CD14-positive monocyte (primary cell): ENCODE results near the gene PYGM. TPM values are rescaled to one million over a fixed set of nuclear protein-coding genes. Genes with fewer than 3 reads are reported as not detected.

Experiments used
- DNase-seq, 3 donors: peaks; one replicate each; pipeline ENCODE4 v3.0.0-alpha.2; 2011 to 2022
- H2AFZ ChIP-seq: 2 replicates; pipeline ENCODE4 v1.6.0; 2012; ENCODE audit warnings: mild to moderate bottlenecking, low read depth, low read length, inconsistent platforms; ENCODE audit not compliant: insufficient read depth, poor library complexity, severe bottlenecking
- H3K27ac ChIP-seq, 2 donors: 1 replicate in 1 of 2; 2 replicates in 1 of 2; pipeline ENCODE4 v1.5.1; 2012 to 2013; ENCODE audit warnings: low read length in 2 of 2, control low read depth in 1 of 2, inconsistent platforms in 1 of 2, low read depth in 1 of 2, mild to moderate bottlenecking in 1 of 2
- H3K27me3 ChIP-seq, 2 donors: one replicate each; pipeline versions ENCODE4 v1.6.0 to v1.6.1; 2011 to 2013; ENCODE audit warnings: low read length in 2 of 2; ENCODE audit not compliant: control insufficient read depth in 2 of 2, insufficient read depth in 2 of 2
- H3K36me3 ChIP-seq, 2 donors: replicated peaks in 1 of 2; 1 replicate in 1 of 2; 2 replicates in 1 of 2; pipeline versions ENCODE4 v1.5.1 to v1.6.1; 2012 to 2013; ENCODE audit warnings: low read length in 2 of 2, control low read depth in 1 of 2, inconsistent platforms in 1 of 2, mild to moderate bottlenecking in 1 of 2; ENCODE audit not compliant: insufficient read depth in 2 of 2, control insufficient read depth in 1 of 2
- H3K4me1 ChIP-seq, 2 donors: 1 replicate in 1 of 2; 2 replicates in 1 of 2; pipeline versions ENCODE4 v1.5.1 to v1.6.1; 2012 to 2013; ENCODE audit warnings: low read length in 2 of 2, control low read depth in 1 of 2, inconsistent platforms in 1 of 2, mild to moderate bottlenecking in 1 of 2, moderate library complexity in 1 of 2; ENCODE audit not compliant: insufficient read depth in 2 of 2, control insufficient read depth in 1 of 2
- H3K4me2 ChIP-seq: replicated peaks from 2 replicates; pipeline ENCODE3; 2012; ENCODE audit warnings: low read length, moderate library complexity, mild to moderate bottlenecking; ENCODE audit not compliant: poor library complexity, severe bottlenecking; ENCODE audit errors: extremely low read depth
- H3K4me3 ChIP-seq, 3 experiments: fragments of 200-600 bp in 1 of 3; sonication (generic) in 1 of 3; replicated peaks in 1 of 3; 1 replicate in 2 of 3; 2 replicates in 1 of 3; pipeline ENCODE4 v1.5.1; 2011 to 2013; ENCODE audit warnings: low read length in 3 of 3, mild to moderate bottlenecking in 3 of 3, control low read depth in 2 of 3, low read depth in 2 of 3, inconsistent platforms in 1 of 3, moderate library complexity in 1 of 3
- H3K79me2 ChIP-seq: 2 replicates; pipeline ENCODE4 v1.6.0; 2012; ENCODE audit warnings: mild to moderate bottlenecking, control low read depth, inconsistent platforms, low read length, moderate library complexity; ENCODE audit not compliant: insufficient read depth
- H3K9ac ChIP-seq: 2 replicates; pipeline ENCODE4 v1.6.0; 2017; ENCODE audit warnings: low read length, mild to moderate bottlenecking; ENCODE audit not compliant: insufficient read depth, poor library complexity, severe bottlenecking
- H3K9me3 ChIP-seq, 2 donors: replicated peaks in 1 of 2; 1 replicate in 1 of 2; 2 replicates in 1 of 2; pipeline versions ENCODE4 v1.5.1 to v1.6.1; 2012 to 2013; ENCODE audit warnings: low read length in 2 of 2, control low read depth in 1 of 2; ENCODE audit not compliant: control insufficient read depth in 1 of 2, insufficient read depth in 1 of 2
- H4K20me1 ChIP-seq: 2 replicates; pipeline ENCODE4 v1.6.0; 2012; ENCODE audit warnings: mild to moderate bottlenecking, low read length, control low read depth, moderate library complexity; ENCODE audit not compliant: insufficient read depth
- H3K27ac Mint-ChIP-seq, 7 donors: one replicate each; pipeline ENCODE4 v1.8.0; 2020; ENCODE audit warnings: mild to moderate bottlenecking in 7 of 7, mixed read lengths in 7 of 7, moderate library complexity in 6 of 7, inconsistent platforms in 2 of 7
- H3K27me3 Mint-ChIP-seq, 3 donors: one replicate each; pipeline ENCODE4 v1.8.0; 2021 to 2022; ENCODE audit warnings: low read depth in 3 of 3, mild to moderate bottlenecking in 3 of 3, mixed read lengths in 3 of 3, moderate library complexity in 3 of 3, inconsistent platforms in 1 of 3
- H3K36me3 Mint-ChIP-seq, 2 donors: one replicate each; pipeline ENCODE4 v1.8.0; 2020; ENCODE audit warnings: mixed read lengths in 2 of 2, inconsistent platforms in 1 of 2, mild to moderate bottlenecking in 1 of 2
- H3K4me1 Mint-ChIP-seq: one replicate; pipeline ENCODE4 v1.8.0; 2020; ENCODE audit warnings: mild to moderate bottlenecking, mixed read lengths
- H3K4me3 Mint-ChIP-seq, 2 donors: one replicate each; pipeline ENCODE4 v1.8.0; 2020; ENCODE audit warnings: mild to moderate bottlenecking in 2 of 2, mixed read lengths in 2 of 2, moderate library complexity in 1 of 2
- H3K9me3 Mint-ChIP-seq, 7 donors: one replicate each; pipeline ENCODE4 v1.8.0; 2020 to 2022; ENCODE audit warnings: mixed read lengths in 7 of 7, mild to moderate bottlenecking in 6 of 7, moderate library complexity in 6 of 7, inconsistent platforms in 2 of 7
- WGBS: methylation state at CpG from one replicate; pipeline ENCODE4 v1.1.5; 2013; ENCODE audit warnings: missing lambda C conversion rate; ENCODE audit not compliant: insufficient coverage; 5-methylcytosine and 5-hydroxymethylcytosine counted together
- intact Hi-C, 2 donors: fragments of 100-400 bp; cut with micrococcal nuclease; formaldehyde crosslinking; loops; one replicate each; pipeline versions ENCODE4 v1.15.0 to v1.15.1; 2023
- polyA plus RNA-seq, 3 donors: library from polyadenylated mRNA; depleted of rRNA in 1 of 3; unstranded in 2 of 3; stranded (reverse) in 1 of 3; fragments of 300-500 nt in 2 of 3; fragments of >200 nt in 1 of 3; fragmentation: Illumina TruSeq in 2 of 3; gene quantifications; 1 replicate in 2 of 3; 2 replicates in 1 of 3; pipeline ENCODE4 v1.2.3, GENCODE V29; 2012 to 2021
- TF ChIP-seq, protein P1 (sequence below): fragments of 200-600 bp; IDR thresholded peaks from one replicate; pipeline ENCODE4 v1.8.0; 2022; ENCODE audit warnings: antibody characterized with exemption, mild to moderate bottlenecking

The PYGM gene
- polyA plus RNA-seq, 3 donors, result 0.05 to 1.8 TPM; not detected in 1

DNA sequence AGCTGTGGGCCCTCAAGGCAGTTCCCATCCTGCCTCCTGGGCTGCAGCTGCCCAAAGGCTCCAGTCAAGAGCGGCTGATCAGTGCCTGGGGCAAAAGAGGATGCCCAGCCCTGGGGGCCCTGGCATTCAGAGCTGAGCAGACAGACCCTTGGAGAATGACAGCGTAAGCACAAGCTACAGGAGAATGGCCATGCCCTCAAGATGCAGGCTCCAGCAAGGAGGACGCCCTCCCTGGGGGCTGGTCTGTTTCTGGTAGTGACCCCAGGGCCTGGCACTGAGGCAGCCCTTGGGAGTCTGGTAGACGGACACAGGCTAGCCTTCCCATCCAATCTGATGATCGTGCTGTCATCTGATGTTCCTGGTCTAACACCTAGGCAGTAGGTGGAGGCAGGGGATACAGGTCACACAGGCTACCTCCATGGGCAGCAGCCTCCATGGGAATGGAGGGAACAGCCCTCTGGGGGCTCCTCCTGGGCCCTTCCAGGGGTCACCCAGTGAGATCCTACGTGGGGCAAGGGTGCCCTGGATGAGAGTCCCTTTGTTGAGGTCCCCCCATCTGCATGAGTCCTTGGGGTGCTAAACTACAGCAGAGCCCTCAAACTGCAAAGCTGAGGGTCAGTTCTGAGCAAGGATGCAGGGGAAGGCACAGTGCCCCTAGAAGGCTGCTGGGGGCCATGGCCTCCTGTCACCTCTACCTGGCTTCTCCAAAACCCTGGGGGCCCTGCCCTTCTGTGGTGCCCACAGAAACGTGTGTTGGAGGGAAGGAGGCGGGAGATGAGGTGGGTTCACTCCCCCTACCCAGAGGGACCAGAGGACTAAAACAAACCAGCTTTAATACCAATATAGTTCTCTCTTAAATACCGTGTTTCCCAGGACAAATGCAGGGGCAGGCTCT lies 28.8 kb upstream of the PYGM start:
- Mint-ChIP-seq H3K27me3 (no peaks in the 10 kb centered on the region), H3K36me3 (peaks cover 34 to 42% of the 10 kb centered on the region in 2 donors), H3K27ac (no peak overlapping the region), H3K9me3 (no peaks in the 10 kb centered on the region), H3K4me3 (no peak overlapping the region), H3K4me1 (no peaks in the 10 kb centered on the region)
- H3K27me3 ChIP-seq, result no peaks in the 10 kb centered on the region
- no peaks in the 10 kb centered on the region for H4K20me1 ChIP-seq
- H3K9me3 ChIP-seq, result no peaks in the 10 kb centered on the region
- H3K4me1 ChIP-seq, result no peaks in the 10 kb centered on the region
- H3K4me2 ChIP-seq, result no peak overlapping the region
- H3K4me3 ChIP-seq, result no peak overlapping the region
- H3K27ac ChIP-seq, result no peak overlapping the region
- DNase-seq, result no peak
- no peak overlapping the region for H2AFZ ChIP-seq
- intact Hi-C loops, result loop anchor here in 1 of 2 donors (10.0 kb wide), 1 partner anchor 56 kb away; the partner anchor contains the start of gene CDC42BPG
- 90% methylated on average over 5 of the region's 9 CpGs for WGBS
- TF ChIP-seq, protein P1, sequence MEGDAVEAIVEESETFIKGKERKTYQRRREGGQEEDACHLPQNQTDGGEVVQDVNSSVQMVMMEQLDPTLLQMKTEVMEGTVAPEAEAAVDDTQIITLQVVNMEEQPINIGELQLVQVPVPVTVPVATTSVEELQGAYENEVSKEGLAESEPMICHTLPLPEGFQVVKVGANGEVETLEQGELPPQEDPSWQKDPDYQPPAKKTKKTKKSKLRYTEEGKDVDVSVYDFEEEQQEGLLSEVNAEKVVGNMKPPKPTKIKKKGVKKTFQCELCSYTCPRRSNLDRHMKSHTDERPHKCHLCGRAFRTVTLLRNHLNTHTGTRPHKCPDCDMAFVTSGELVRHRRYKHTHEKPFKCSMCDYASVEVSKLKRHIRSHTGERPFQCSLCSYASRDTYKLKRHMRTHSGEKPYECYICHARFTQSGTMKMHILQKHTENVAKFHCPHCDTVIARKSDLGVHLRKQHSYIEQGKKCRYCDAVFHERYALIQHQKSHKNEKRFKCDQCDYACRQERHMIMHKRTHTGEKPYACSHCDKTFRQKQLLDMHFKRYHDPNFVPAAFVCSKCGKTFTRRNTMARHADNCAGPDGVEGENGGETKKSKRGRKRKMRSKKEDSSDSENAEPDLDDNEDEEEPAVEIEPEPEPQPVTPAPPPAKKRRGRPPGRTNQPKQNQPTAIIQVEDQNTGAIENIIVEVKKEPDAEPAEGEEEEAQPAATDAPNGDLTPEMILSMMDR, result no peak
- H3K36me3 ChIP-seq, result peaks cover 43 to 45% of the 10 kb centered on the region in 2 donors
- no peak overlapping the region for H3K9ac ChIP-seq
- no peaks in the 10 kb centered on the region for H3K79me2 ChIP-seq

DNA sequence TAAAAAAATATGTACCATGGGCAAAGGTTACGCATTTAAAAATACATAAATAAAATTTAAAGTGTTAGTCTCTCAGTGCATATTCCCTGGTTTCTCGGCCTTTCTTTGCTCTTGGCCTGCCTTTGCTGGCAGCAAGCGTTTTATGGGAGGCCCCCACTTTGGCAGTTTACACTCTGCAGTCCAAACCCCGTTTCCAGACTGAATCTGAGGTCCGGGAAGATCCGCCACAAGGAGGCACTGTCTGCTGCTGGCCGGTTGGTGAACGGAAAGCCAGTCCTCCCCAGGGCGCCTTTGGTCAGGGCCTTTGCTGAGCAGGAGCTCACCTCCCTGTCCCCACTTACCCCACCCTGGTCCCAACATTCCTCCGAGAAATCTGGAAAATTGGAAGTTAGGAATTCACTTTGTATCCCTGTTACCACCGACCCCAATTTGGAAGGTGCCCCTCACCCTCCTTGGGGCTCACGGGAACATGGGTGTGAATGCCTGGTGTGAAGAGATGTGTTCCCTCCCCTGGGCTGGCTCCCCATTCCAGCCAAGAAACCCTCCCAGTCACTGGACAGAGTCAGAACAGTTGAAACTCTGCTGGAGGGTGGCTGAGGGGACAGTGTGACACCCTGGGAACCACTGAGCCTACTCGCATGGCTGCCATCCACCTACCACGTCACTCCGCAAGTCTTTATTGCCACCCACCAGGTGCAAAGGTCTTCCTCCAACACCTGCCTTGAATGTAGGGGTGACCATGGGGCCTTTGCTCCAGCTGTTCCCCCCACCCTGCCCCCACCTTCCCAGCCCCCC lies 27.9 kb upstream of the PYGM start:
- H3K27ac Mint-ChIP-seq, result peak overlapping the region in 3 of 7 donors; percentile 46 to 53 (median 50)
- Histone ChIP-seq H3K4me3 (no peak overlapping the region), H3K27ac (no peak overlapping the region), H2AFZ (no peak overlapping the region), H3K36me3 (peaks cover 40 to 42% of the 10 kb centered on the region in 2 donors), H3K27me3 (no peaks in the 10 kb centered on the region), H3K4me1 (no peaks in the 10 kb centered on the region), H3K79me2 (no peaks in the 10 kb centered on the region), H3K9ac (no peak overlapping the region), H3K4me2 (no peak overlapping the region), H4K20me1 (no peaks in the 10 kb centered on the region), H3K9me3 (no peaks in the 10 kb centered on the region)
- intact Hi-C loops, result loop anchor here in 1 of 2 donors (10.0 kb wide), 1 partner anchor 57 kb away; the partner anchor contains the start of gene CDC42BPG
- no peaks in the 10 kb centered on the region for H3K4me1 Mint-ChIP-seq
- H3K9me3 Mint-ChIP-seq, result no peaks in the 10 kb centered on the region
- H3K4me3 Mint-ChIP-seq, result no peak overlapping the region
- no peaks in the 10 kb centered on the region for H3K27me3 Mint-ChIP-seq
- peaks cover 29 to 34% of the 10 kb centered on the region in 2 donors for H3K36me3 Mint-ChIP-seq
- DNase-seq, result peak; percentile 46 to 60 (median 54)
- WGBS, result 17% methylated on average over 8 of the region's 15 CpGs
- TF ChIP-seq, protein P1, result peak; percentile 82
